HG02759 (cell line): ENCODE data around the gene MYO16.
"Not testable (repeated sequence)": the region's sequence is repeated elsewhere in the genome, so short reads cannot be mapped to it uniquely, and the experiment has no call there.

Source experiments
- ATAC-seq: cut with Tn5 transposase; IDR thresholded peaks from one replicate; pipeline ENCODE4 v1.9.1; 2021; ENCODE audit warnings: mild to moderate bottlenecking, moderate library complexity; ENCODE audit not compliant: unreplicated experiment

The MYO16 gene

GRCh38 chr13:108964606-108965005 is 335.2 kb downstream of the MYO16 start:
- no peak for ATAC-seq

GRCh38 chr13:108967371-108967770 is 338.0 kb downstream of the MYO16 start:
- ATAC-seq: no peak

GRCh38 chr13:108968566-108968965 is 339.2 kb downstream of the MYO16 start:
- ATAC-seq: no peak

GRCh38 chr13:108974686-108975085 is 345.3 kb downstream of the MYO16 start:
- no peak for ATAC-seq

DNA sequence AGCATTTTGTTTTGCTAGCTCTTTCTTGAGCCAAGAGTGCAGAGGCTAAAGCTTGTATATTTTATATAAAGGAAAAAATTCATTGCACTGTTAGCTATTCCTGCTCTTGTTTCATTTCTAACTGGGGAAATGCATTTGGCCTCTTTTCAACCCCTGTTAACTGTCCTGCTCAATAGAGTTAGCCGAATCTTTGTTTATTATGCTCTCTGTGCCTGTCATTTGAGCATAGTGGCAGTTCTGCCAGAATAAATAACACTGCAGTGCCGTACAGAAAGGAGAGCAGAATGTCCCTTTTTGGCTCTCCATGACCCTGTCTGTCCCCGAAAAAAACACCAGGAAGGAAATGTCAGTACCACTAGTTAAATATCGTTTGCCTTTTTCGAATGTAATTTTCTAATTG is 350.8 kb downstream of the MYO16 start:
- ATAC-seq: no peak

- no peak for ATAC-seq
These were observed 352.0 kb downstream of the MYO16 start for GRCh38 chr13:108981407-108981806.

DNA sequence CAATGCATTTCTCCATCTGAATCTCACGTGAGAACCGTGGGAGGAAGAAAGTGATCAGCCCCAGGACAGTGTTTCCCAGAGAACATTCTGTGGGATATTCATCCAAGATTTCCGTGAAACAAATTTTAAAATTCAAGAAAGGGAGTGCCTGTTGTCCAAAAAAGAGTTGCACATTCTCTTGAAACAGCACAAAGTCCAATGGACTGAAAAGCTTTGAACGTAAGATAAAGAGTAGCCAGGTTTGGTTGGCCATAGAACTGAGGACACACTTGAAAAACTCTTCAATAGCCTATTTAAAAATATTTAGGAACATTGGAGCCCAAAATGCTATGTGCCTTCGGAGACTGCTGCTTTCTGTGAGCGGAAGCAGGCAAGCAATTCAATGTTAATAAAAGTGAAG is 353.9 kb downstream of the MYO16 start:
- ATAC-seq: no peak

- no peak for ATAC-seq
These were observed 355.0 kb downstream of the MYO16 start for GRCh38 chr13:108984251-108984920.

GRCh38 chr13:108985166-108985565 is 355.8 kb downstream of the MYO16 start:
- ATAC-seq: no peak

GRCh38 chr13:108987517-108987916 is 358.1 kb downstream of the MYO16 start:
- no peak for ATAC-seq

DNA sequence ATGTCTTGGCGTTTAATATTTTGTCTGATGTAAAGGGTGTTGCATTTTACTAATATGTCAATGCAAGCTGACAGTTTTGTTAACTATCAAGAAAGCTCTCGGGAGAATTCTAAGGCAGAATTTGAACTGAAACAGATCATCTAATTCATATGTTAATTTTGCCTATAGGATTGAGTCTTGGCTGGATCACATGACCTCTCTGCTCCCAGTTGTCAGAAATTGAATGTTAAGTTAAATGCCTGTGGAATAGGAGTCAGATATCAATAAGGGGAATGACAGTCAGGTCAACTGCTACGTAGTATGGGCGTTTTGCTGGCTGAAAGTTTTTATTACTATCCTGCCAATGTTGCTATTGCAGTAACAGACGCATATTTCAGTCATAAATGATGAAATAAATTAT is 358.5 kb downstream of the MYO16 start:
- ATAC-seq: no peak

- ATAC-seq: not testable (repeated sequence)
These were observed 362.0 kb downstream of the MYO16 start for GRCh38 chr13:108991416-108991815.

DNA sequence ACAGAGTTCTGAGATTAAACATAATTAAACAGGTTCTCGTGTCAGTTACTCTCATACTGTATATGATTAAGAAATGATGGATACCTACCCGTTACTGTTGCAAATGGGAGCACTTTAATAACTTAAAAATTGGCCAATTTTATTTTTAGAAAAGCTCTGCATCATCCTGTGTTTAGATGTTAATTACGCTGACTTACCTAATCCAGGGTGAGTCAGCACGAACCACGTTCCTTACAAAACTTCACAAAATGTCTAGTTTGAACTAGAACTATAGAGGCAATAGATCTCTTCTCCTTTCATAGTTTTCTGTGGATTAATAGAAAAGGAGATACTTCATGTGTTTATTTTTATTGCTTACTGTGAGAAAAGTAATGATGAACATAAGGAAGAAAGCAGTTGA is 363.9 kb downstream of the MYO16 start:
- ATAC-seq: no peak

DNA sequence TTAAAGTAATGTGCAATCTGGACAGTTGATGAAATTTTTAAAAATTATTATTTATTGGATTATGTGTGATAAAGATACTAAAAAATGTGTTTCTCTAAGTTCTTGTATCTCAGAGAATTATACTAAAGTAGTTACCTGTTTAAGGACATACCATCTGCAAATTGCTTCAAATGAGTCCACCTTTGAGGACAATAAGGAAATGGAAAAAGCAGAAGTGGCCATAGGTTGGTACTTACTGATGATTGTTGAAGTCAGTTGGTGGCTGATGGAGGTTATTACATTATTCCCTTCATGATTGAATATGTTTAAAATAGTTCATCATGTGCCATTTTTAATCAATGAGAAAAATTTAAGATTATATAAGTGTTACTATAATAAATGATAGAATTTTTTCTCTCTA is 367.0 kb downstream of the MYO16 start:
- ATAC-seq: no peak

- ATAC-seq: no peak
These were observed 370.8 kb downstream of the MYO16 start for GRCh38 chr13:109000207-109000606.

DNA sequence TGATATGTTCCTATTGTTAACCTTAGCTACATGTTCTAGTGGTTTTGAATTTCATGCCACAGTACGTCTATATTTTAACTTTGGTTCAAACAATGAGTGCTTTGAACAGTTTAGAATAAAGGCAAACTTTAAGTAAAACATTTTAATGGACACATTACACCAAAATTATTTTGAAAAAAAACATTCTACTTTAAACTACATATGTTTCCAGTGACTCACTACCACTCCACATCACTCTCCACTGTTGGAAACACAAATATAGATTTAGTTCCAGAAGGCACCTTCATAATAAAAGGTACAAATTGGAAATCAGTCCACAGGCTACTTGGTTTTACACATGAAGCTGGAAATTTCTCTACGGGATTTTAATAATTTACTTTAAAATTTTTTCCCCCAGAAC is 373.5 kb downstream of the MYO16 start:
- no peak for ATAC-seq

DNA sequence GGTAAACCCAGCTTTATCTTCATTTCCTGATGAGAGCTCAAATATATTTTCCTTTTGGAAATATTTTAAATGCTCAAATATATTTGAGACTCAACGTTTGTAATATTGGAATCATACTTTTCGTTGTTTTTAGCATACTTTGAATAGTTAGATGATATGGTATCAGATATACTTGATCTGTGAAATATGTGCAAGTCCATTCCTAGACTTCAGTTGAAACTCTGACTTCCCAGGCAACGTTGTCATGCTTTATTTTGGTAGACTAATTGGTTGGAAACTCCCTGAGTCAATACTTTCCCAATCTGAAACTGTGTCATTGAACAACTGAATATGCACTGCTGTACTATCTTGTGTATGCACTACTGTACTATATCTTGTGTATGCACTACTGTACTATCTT is 378.5 kb downstream of the MYO16 start:
- no peak for ATAC-seq

- no peak for ATAC-seq
These were observed 380.3 kb downstream of the MYO16 start for GRCh38 chr13:109009756-109010155.

DNA sequence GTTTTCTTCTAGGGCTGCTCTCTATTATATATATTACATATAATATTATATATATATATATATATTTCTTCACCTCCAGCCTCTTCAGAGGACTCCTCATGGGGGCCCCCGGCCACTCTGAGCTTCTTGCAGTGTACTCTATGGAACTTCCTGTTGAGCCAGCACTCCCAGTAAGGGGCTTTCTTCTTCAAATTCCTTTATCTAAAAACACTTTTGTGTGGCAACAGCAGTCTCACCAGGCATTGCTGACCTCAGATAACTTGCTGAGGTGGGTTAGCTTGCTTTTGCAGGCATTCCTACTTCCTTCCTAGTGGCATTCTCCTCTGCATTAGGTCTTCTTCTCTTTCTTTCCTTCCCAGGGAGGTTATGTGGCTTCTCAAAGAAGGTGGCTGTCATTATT is 381.5 kb downstream of the MYO16 start:
- ATAC-seq: no peak

DNA sequence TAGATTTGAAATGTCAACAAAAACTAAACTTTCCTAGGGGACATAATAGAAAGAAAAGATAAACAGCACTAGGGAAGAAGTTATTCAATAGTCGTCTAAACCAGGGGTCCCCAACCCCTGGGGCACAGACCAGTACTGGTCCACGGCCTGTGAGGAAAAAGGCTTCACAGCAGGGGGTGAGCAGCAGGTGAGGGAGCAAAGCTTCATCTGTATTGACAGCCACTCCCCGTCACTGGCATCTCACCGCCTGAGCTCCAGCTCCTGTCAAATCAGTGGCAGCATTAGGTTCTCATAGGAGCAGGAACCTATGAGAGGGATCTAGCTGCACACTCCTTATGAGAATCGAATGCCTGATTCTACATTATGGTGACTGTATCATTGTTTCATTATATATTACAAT is 382.7 kb downstream of the MYO16 start:
- no peak for ATAC-seq

DNA sequence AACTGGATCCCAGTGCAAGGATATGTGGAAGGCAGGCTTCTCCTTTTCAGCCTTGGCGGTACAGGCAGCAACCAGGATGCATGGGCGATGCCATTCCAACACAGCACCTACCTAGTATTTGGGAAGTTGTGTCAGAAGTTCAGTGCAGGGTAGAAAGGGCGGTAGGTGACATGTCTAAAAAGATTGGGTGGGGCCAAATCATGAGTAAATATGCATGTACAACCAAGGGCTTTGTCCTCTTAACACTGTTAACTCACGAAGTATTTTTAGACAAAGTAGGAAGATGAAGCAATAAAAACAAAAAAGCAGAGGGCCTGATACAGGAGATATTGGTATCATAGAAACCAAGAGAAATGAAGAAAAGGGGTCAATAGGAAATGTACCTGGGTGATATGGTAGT is 392.1 kb downstream of the MYO16 start:
- ATAC-seq: no peak

GRCh38 chr13:109024611-109025010 is 395.2 kb downstream of the MYO16 start:
- ATAC-seq: no peak

DNA sequence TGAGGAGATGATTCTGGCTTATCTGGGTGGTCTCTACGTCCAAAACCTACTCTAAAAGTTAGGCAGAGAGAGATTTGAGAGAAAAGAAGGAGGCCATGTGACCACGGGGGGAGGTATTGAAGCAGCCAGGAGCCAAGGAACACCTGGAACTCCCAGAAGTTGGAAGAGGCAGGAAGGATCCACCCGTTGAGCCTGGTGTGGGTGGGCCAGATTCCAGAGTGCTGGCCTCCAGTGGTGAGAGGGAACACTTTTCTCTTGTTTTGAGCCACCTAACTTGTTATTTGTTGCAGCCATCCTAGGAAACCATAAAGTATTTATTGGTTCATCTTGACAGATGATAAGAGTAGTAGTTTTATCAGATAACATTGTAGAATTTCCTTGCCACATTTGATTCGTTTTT is 396.9 kb downstream of the MYO16 start:
- no peak for ATAC-seq
